Measurements from ENCODE around the gene KHSRP. TPM values are rescaled to one million over a fixed set of nuclear protein-coding genes. Genes with fewer than 3 reads are reported as not detected.

The KHSRP gene
- total RNA-seq, 4 donors from 2014 or later = 116 to 143 (median 131) TPM

- TF ChIP-seq CTCF (IDR thresholded peaks at IDR 0.05) (no peak), POLR2A (IDR thresholded peaks at IDR 0.05) (no peak)
- 80 to 82% methylated on average over 3 of the region's 3 CpGs for WGBS, 2 donors
- intact Hi-C loops (cut with DNase I; ENCODE audit: low total_unique reads) = no loop called here
- no peak for DNase-seq (ENCODE audit: low spot score in 2 of 2)
- H3K4me3 ChIP-seq (ENCODE audit: low read depth, poor library complexity, severe bottlenecking) = no peak overlapping the region
Observed at GRCh38 chr19:6448045-6448444, 23.4 kb upstream of the KHSRP start.

- no peak for DNase-seq (ENCODE audit: low spot score in 2 of 2)
- TF ChIP-seq POLR2A (IDR thresholded peaks at IDR 0.05) (no peak), CTCF (IDR thresholded peaks at IDR 0.05) (no peak)
- 95 to 97% methylated on average over 3 of the region's 3 CpGs for WGBS, 2 donors
- H3K4me3 ChIP-seq (ENCODE audit: low read depth, poor library complexity, severe bottlenecking) = no peak overlapping the region
- intact Hi-C loops (cut with DNase I; ENCODE audit: low total_unique reads) = no loop called here
Observed at GRCh38 chr19:6446452-6446851, 21.8 kb upstream of the KHSRP start.

GRCh38 chr19:6443986-6444385, 19.4 kb upstream of the KHSRP start:
- H3K4me3 ChIP-seq (ENCODE audit: low read depth, poor library complexity, severe bottlenecking) = no peak overlapping the region
- no peak for TF ChIP-seq POLR2A (IDR thresholded peaks at IDR 0.05)
- TF ChIP-seq CTCF (IDR thresholded peaks at IDR 0.05) = no peak
- no peak for DNase-seq (ENCODE audit: low spot score in 2 of 2)
- intact Hi-C loops (cut with DNase I; ENCODE audit: low total_unique reads) = no loop called here
- WGBS, 2 donors = 93 to 94% methylated on average over 11 to 13 of the region's 13 CpGs

GRCh38 chr19:6442087-6442688, 17.6 kb upstream of the KHSRP start:
- 80 to 81% methylated on average over 13 of the region's 13 CpGs for WGBS, 2 donors
- H3K4me3 ChIP-seq (ENCODE audit: low read depth, poor library complexity, severe bottlenecking) = no peak overlapping the region
- intact Hi-C loops (cut with DNase I; ENCODE audit: low total_unique reads) = no loop called here
- DNase-seq (ENCODE audit: low spot score in 2 of 2) = no peak
- TF ChIP-seq POLR2A (IDR thresholded peaks at IDR 0.05) = no peak
- TF ChIP-seq CTCF (IDR thresholded peaks at IDR 0.05) = no peak

GRCh38 chr19:6440905-6441304, 16.3 kb upstream of the KHSRP start:
- 85 to 89% methylated on average over 3 of the region's 3 CpGs for WGBS, 2 donors
- TF ChIP-seq POLR2A (IDR thresholded peaks at IDR 0.05) (no peak), CTCF (IDR thresholded peaks at IDR 0.05) (no peak)
- DNase-seq (ENCODE audit: low spot score in 2 of 2) = no peak
- no peak overlapping the region for H3K4me3 ChIP-seq (ENCODE audit: low read depth, poor library complexity, severe bottlenecking)
- intact Hi-C loops (cut with DNase I; ENCODE audit: low total_unique reads) = no loop called here

GRCh38 chr19:6439743-6440142, 15.1 kb upstream of the KHSRP start:
- no peak for DNase-seq (ENCODE audit: low spot score in 2 of 2)
- 85 to 88% methylated on average over 4 of the region's 4 CpGs for WGBS, 2 donors
- H3K4me3 ChIP-seq (ENCODE audit: low read depth, poor library complexity, severe bottlenecking) = no peak overlapping the region
- no peak for TF ChIP-seq CTCF (IDR thresholded peaks at IDR 0.05)
- TF ChIP-seq POLR2A (IDR thresholded peaks at IDR 0.05) = no peak
- intact Hi-C loops (cut with DNase I; ENCODE audit: low total_unique reads) = no loop called here

All from lower leg skin (tissue), 4 donors.